ENCODE measurements around the gene ZNF747. TPM values are rescaled to one million over a fixed set of nuclear protein-coding genes. Genes with fewer than 3 reads are reported as not detected.

ZNF747 gene
- total RNA-seq, 1 donor from 2014 or later = 19.6 TPM

GRCh38 chr16:30519120-30520049 is 15.3 kb downstream of the ZNF747 start:
- intact Hi-C loops (cut with DNase I) = no loop called here
- H3K4me1 ChIP-seq = no peaks in the 10 kb centered on the region
- DNase-seq (ENCODE audit: low spot score in 2 of 2) = no peak
- no peaks in the 10 kb centered on the region for H3K9me3 ChIP-seq
- no peaks in the 10 kb centered on the region for H3K27me3 ChIP-seq
- H3K36me3 ChIP-seq = peaks cover under 1% of the 10 kb centered on the region in 2 donors
- no peak for TF ChIP-seq CTCF (IDR thresholded peaks at IDR 0.05)
- H3K4me3 ChIP-seq = no peak overlapping the region
- no peak overlapping the region for H3K27ac ChIP-seq

- Histone ChIP-seq H3K9me3 (no peaks in the 10 kb centered on the region), H3K36me3 (no peaks in the 10 kb centered on the region), H3K4me1 (no peaks in the 10 kb centered on the region), H3K27ac (no peak overlapping the region), H3K4me3 (no peak overlapping the region), H3K27me3 (no peaks in the 10 kb centered on the region)
- intact Hi-C loops (cut with DNase I) = no loop called here
- no peak for DNase-seq (ENCODE audit: low spot score in 2 of 2)
- TF ChIP-seq CTCF (IDR thresholded peaks at IDR 0.05) = no peak
Observed at GRCh38 chr16:30518552-30518951, 16.1 kb downstream of the ZNF747 start.

GRCh38 chr16:30515275-30515674 is 19.4 kb downstream of the ZNF747 start:
- no peak overlapping the region for H3K27ac ChIP-seq
- no peaks in the 10 kb centered on the region for H3K9me3 ChIP-seq
- no peak for DNase-seq (ENCODE audit: low spot score in 2 of 2)
- no peaks in the 10 kb centered on the region for H3K27me3 ChIP-seq
- TF ChIP-seq CTCF (IDR thresholded peaks at IDR 0.05) = no peak
- intact Hi-C loops (cut with DNase I) = no loop called here
- no peaks in the 10 kb centered on the region for H3K36me3 ChIP-seq
- no peaks in the 10 kb centered on the region for H3K4me1 ChIP-seq
- H3K4me3 ChIP-seq = no peak overlapping the region

GRCh38 chr16:30511509-30511908 is 23.1 kb downstream of the ZNF747 start:
- Histone ChIP-seq H3K4me1 (no peaks in the 10 kb centered on the region), H3K36me3 (no peaks in the 10 kb centered on the region), H3K27ac (no peak overlapping the region), H3K27me3 (no peaks in the 10 kb centered on the region), H3K9me3 (no peaks in the 10 kb centered on the region), H3K4me3 (no peak overlapping the region)
- intact Hi-C loops (cut with DNase I) = no loop called here
- DNase-seq (ENCODE audit: low spot score in 2 of 2) = no peak
- TF ChIP-seq CTCF (IDR thresholded peaks at IDR 0.05) = no peak

- H3K4me1 ChIP-seq = no peaks in the 10 kb centered on the region
- intact Hi-C loops (cut with DNase I) = no loop called here
- no peak overlapping the region for H3K4me3 ChIP-seq
- H3K9me3 ChIP-seq = no peaks in the 10 kb centered on the region
- DNase-seq (ENCODE audit: low spot score in 2 of 2) = no peak
- no peaks in the 10 kb centered on the region for H3K27me3 ChIP-seq
- H3K36me3 ChIP-seq = no peaks in the 10 kb centered on the region
- no peak for TF ChIP-seq CTCF (IDR thresholded peaks at IDR 0.05)
- H3K27ac ChIP-seq = no peak overlapping the region
Observed at GRCh38 chr16:30510376-30510938, 24.2 kb downstream of the ZNF747 start.
